HCT116 (cell line): ENCODE data around the gene PTPN18. TPM values are rescaled to one million over a fixed set of nuclear protein-coding genes. Genes with fewer than 3 reads are reported as not detected.

ENCODE experiments used
- ATAC-seq: fragments of 200-7000 bp; cut with Tn5 transposase; 2 replicates; pipeline ENCODE4 v1.9.1; 2020; ENCODE audit warnings: mild to moderate bottlenecking, moderate library complexity
- BruUV-seq: library from RNA; stranded (reverse); fragments of 400-500 nt; replicated peaks from 2 replicates; lab custom pipeline; 2021; lab: Mats Ljungman, UMichigan
- CTCF ChIA-PET: fragments of 300-600 bp; sonication (Branson Sonifier 250); formaldehyde crosslinking; loops from one replicate; lab custom pipeline; 2021; ENCODE audit warnings: antibody characterized with exemption; lab: Charles Lee
- POLR2A ChIA-PET: fragments of 300-600, 350-600 bp; sonication (Branson Sonifier 250); formaldehyde crosslinking; loops from one replicate; lab custom pipeline; 2021; ENCODE audit warnings: antibody characterized with exemption; lab: Charles Lee
- RAD21 ChIA-PET, 2 experiments: fragments of 300-600 bp; sonication (Branson Sonifier 250); formaldehyde crosslinking; loops; one replicate each; lab custom pipeline; 2023; ENCODE audit warnings: low total read pairs in 2 of 2; ENCODE audit not compliant: uncharacterized antibody in 2 of 2, unreplicated experiment in 2 of 2, low non-redundant PET in 1 of 2; lab: Charles Lee
- DNase-seq: peaks from one replicate; pipeline ENCODE4 v3.0.0-alpha.2; 2010; ENCODE audit warnings: low read depth, low spot score
- H2AFZ ChIP-seq: fragments of 200-600 bp; shearing (Covaris generic), sonication (generic); 2 replicates; pipeline ENCODE4 v1.6.1; 2017; ENCODE audit warnings: low read depth, mixed run types, mixed read lengths, antibody characterized with exemption, low read length; ENCODE audit not compliant: poor library complexity, severe bottlenecking
- H3K27ac ChIP-seq: 2 replicates; pipeline ENCODE4 v1.5.1; 2012; ENCODE audit warnings: low read depth, low read length
- H3K27me3 ChIP-seq: fragments of 200-600 bp; sonication (generic); 2 replicates; pipeline ENCODE4 v1.6.1; 2016; ENCODE audit warnings: mixed run types, low read length, mixed read lengths; ENCODE audit not compliant: insufficient read depth
- H3K36me3 ChIP-seq, 2 experiments: fragments of 200-500 bp in 1 of 2; fragments of 200-600 bp in 1 of 2; sonication (Bioruptor generic) in 1 of 2; sonication (generic) in 1 of 2; 2 replicates each; pipeline versions ENCODE4 v1.5.1 to v1.6.1; 2014 to 2016; ENCODE audit warnings: low read length in 2 of 2, inconsistent platforms in 1 of 2, mixed read lengths in 1 of 2, mixed run types in 1 of 2; ENCODE audit not compliant: insufficient read depth in 2 of 2, control insufficient read depth in 1 of 2
- H3K4me1 ChIP-seq, 2 experiments: fragments of 200-600 bp in 1 of 2; sonication (generic) in 1 of 2; 2 replicates each; pipeline versions ENCODE4 v1.5.1 to v1.6.1; 2012 to 2017; ENCODE audit warnings: low read length in 2 of 2, inconsistent platforms in 1 of 2, mild to moderate bottlenecking in 1 of 2, mixed read lengths in 1 of 2, mixed run types in 1 of 2, moderate library complexity in 1 of 2; ENCODE audit not compliant: insufficient read depth in 2 of 2, control insufficient read depth in 1 of 2
- H3K4me2 ChIP-seq: fragments of 200-600 bp; sonication (generic); 2 replicates; pipeline ENCODE4 v1.6.1; 2017; ENCODE audit warnings: mixed run types, low read length, mixed read lengths
- H3K4me3 ChIP-seq, 2 experiments: fragments of 200-600 bp in 1 of 2; sonication (generic) in 1 of 2; replicated peaks in 1 of 2; 2 replicates each; pipeline ENCODE4 v1.5.1; 2011 to 2016; ENCODE audit warnings: low read length in 2 of 2, control low read depth in 1 of 2, low read depth in 1 of 2, mild to moderate bottlenecking in 1 of 2, mixed read lengths in 1 of 2, mixed run types in 1 of 2
- H3K79me2 ChIP-seq: fragments of 200-600 bp; sonication (generic); 2 replicates; pipeline ENCODE4 v1.6.1; 2017; ENCODE audit warnings: mild to moderate bottlenecking, mixed run types, low read length, moderate library complexity, mixed read lengths; ENCODE audit not compliant: insufficient read depth
- H3K9ac ChIP-seq: fragments of 200-600 bp; sonication (generic); 2 replicates; pipeline ENCODE4 v1.6.1; 2016; ENCODE audit warnings: low read length, mixed read lengths
- H3K9me2 ChIP-seq: fragments of 200-600 bp; sonication (generic), shearing (Covaris generic); 2 replicates; pipeline ENCODE4 v1.6.1; 2017; ENCODE audit warnings: mixed run types, mild to moderate bottlenecking, moderate library complexity; ENCODE audit not compliant: insufficient read depth
- H3K9me3 ChIP-seq, 2 experiments: fragments of 200-500 bp in 1 of 2; fragments of 200-600 bp in 1 of 2; sonication (Bioruptor generic) in 1 of 2; sonication (generic) in 1 of 2; 2 replicates each; pipeline ENCODE4 v1.6.1; 2014 to 2017; ENCODE audit warnings: low read length in 2 of 2, mixed read lengths in 2 of 2, inconsistent platforms in 1 of 2, low read depth in 1 of 2, mild to moderate bottlenecking in 1 of 2, mixed run types in 1 of 2, moderate library complexity in 1 of 2; ENCODE audit not compliant: control insufficient read depth in 1 of 2, insufficient read depth in 1 of 2
- H4K20me1 ChIP-seq: fragments of 200-600 bp; sonication (generic), shearing (Covaris generic); 2 replicates; pipeline ENCODE4 v1.6.1; 2017; ENCODE audit warnings: mixed run types, mild to moderate bottlenecking, moderate library complexity; ENCODE audit not compliant: insufficient read depth
- CEBPB ChIP-seq: IDR thresholded peaks from 2 replicates; pipeline ENCODE4 v1.6.1; 2012; ENCODE audit warnings: low read depth
- CTCF ChIP-seq, 3 experiments: fragments of 200-600 bp in 1 of 3; sonication (generic) in 1 of 3; IDR thresholded peaks in 2 of 3; conservative IDR thresholded peaks in 1 of 3; 2 replicates each; pipeline ENCODE4 v1.5.1; 2012 to 2017; ENCODE audit warnings: low read depth in 2 of 3, low read length in 2 of 3, antibody characterized with exemption in 1 of 3, borderline replicate concordance in 1 of 3, control low read depth in 1 of 3, mild to moderate bottlenecking in 1 of 3, mixed read lengths in 1 of 3, mixed run types in 1 of 3, moderate library complexity in 1 of 3; ENCODE audit not compliant: insufficient read depth in 1 of 3
- EGR1 ChIP-seq: IDR thresholded peaks from 2 replicates; pipeline ENCODE4 v1.6.1; 2012; ENCODE audit warnings: low read depth
- ELF1 ChIP-seq: IDR thresholded peaks from 2 replicates; pipeline ENCODE4 v1.6.1; 2012; ENCODE audit warnings: low read depth, borderline replicate concordance
- EZH2 ChIP-seq: fragments of 200-600 bp; sonication (generic); IDR thresholded peaks from 2 replicates; pipeline ENCODE4 v1.6.1; 2017; ENCODE audit warnings: antibody characterized with exemption, mixed run types
- EZH2phosphoT487 ChIP-seq: fragments of 200-600 bp; IDR thresholded peaks from 2 replicates; pipeline ENCODE4 v1.6.1; 2018; ENCODE audit warnings: antibody characterized with exemption, borderline replicate concordance
- POLR2A ChIP-seq: IDR thresholded peaks from 2 replicates; pipeline ENCODE4 v1.7.0; 2011; ENCODE audit warnings: borderline replicate concordance; ENCODE audit not compliant: insufficient read depth, insufficient read length; ENCODE audit errors: extremely low read depth
- SIN3A ChIP-seq: IDR thresholded peaks from 2 replicates; pipeline ENCODE4 v1.6.1; 2012; ENCODE audit warnings: low read depth
- ZFX ChIP-seq: fragments of 450-650 bp; IDR thresholded peaks from 2 replicates; pipeline ENCODE4 v1.6.1; 2017
- intact Hi-C: fragments of 100-400 bp; cut with micrococcal nuclease; formaldehyde crosslinking; loops from 2 replicates; pipeline ENCODE4 v1.10.0; 2022
- total RNA-seq: library from RNA; stranded (reverse); gene quantifications from one replicate; pipeline ENCODE4 v1.2.1, GENCODE V29; 2021; ENCODE audit not compliant: unreplicated experiment
- TF ChIP-seq, protein P1 (sequence below): IDR thresholded peaks from 2 replicates; pipeline ENCODE4 v1.6.1; 2012
- TF ChIP-seq, protein P2 (sequence below): IDR thresholded peaks from 2 replicates; pipeline ENCODE4 v1.6.1; 2012; ENCODE audit warnings: low read depth
- TF ChIP-seq, protein P3 (sequence below): IDR thresholded peaks from 2 replicates; pipeline ENCODE4 v1.6.1; 2011; ENCODE audit warnings: mild to moderate bottlenecking, low read length, moderate library complexity; ENCODE audit not compliant: insufficient replicate concordance; ENCODE audit errors: extremely low read depth

The PTPN18 gene
- total RNA-seq, 1 experiment from 2014 or later = 52.4 TPM

DNA sequence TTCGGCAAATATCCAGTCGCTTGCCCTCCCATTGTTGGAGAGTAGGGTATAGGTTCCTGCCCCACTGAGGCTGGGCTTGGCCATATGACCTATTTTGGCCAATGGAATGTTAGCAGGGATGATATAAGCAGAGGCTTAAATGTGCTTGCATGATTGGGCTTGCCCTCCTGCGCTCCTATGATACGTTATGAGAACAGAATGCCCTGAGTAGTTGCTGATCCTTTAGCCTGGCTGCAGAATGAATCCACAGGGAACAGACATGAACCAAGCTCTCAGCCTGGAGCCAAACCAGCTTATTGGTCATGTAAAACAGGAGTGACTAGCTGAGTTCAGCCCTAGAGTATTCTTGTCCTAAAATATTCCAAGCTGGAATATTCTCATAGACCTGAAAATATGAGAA, 48.0 kb upstream of the PTPN18 start (continued):
- TF ChIP-seq CTCF (IDR thresholded peaks at IDR 0.05 in 2 of 3, conservative IDR thresholded peaks at IDR 0.05 in 1 of 3; ENCODE audit: borderline replicate concordance in 1 of 3, insufficient read depth in 1 of 3, low read depth in 2 of 3, low read length in 2 of 3) = no peak
- TF ChIP-seq SIN3A = no peak

GRCh38 chr2:130310881-130311280, 45.0 kb upstream of the PTPN18 start:
- ChIA-PET RAD21 (no interaction called here), CTCF (no interaction called here), POLR2A (no interaction called here)
- H3K27ac ChIP-seq = no peak overlapping the region
- no TSS peak for BruUV-seq
- H3K4me1 ChIP-seq = no peaks in the 10 kb centered on the region
- no peaks in the 10 kb centered on the region for H3K9me3 ChIP-seq
- no peaks in the 10 kb centered on the region for H3K36me3 ChIP-seq
- ATAC-seq (no peak), DNase-seq (no peak)
- no peaks in the 10 kb centered on the region for H3K79me2 ChIP-seq
- no peak overlapping the region for H2AFZ ChIP-seq
- no peaks in the 10 kb centered on the region for H4K20me1 ChIP-seq
- H3K9ac ChIP-seq = no peak overlapping the region
- no peak for TF ChIP-seq SIN3A
- TF ChIP-seq, protein P1, sequence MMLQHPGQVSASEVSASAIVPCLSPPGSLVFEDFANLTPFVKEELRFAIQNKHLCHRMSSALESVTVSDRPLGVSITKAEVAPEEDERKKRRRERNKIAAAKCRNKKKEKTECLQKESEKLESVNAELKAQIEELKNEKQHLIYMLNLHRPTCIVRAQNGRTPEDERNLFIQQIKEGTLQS = no peak
- TF ChIP-seq, protein P2, sequence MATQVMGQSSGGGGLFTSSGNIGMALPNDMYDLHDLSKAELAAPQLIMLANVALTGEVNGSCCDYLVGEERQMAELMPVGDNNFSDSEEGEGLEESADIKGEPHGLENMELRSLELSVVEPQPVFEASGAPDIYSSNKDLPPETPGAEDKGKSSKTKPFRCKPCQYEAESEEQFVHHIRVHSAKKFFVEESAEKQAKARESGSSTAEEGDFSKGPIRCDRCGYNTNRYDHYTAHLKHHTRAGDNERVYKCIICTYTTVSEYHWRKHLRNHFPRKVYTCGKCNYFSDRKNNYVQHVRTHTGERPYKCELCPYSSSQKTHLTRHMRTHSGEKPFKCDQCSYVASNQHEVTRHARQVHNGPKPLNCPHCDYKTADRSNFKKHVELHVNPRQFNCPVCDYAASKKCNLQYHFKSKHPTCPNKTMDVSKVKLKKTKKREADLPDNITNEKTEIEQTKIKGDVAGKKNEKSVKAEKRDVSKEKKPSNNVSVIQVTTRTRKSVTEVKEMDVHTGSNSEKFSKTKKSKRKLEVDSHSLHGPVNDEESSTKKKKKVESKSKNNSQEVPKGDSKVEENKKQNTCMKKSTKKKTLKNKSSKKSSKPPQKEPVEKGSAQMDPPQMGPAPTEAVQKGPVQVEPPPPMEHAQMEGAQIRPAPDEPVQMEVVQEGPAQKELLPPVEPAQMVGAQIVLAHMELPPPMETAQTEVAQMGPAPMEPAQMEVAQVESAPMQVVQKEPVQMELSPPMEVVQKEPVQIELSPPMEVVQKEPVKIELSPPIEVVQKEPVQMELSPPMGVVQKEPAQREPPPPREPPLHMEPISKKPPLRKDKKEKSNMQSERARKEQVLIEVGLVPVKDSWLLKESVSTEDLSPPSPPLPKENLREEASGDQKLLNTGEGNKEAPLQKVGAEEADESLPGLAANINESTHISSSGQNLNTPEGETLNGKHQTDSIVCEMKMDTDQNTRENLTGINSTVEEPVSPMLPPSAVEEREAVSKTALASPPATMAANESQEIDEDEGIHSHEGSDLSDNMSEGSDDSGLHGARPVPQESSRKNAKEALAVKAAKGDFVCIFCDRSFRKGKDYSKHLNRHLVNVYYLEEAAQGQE = no peak
- TF ChIP-seq ELF1 = no peak
- TF ChIP-seq ZFX = no peak
- TF ChIP-seq CEBPB = no peak
- no peak for TF ChIP-seq POLR2A
- TF ChIP-seq, protein P3, sequence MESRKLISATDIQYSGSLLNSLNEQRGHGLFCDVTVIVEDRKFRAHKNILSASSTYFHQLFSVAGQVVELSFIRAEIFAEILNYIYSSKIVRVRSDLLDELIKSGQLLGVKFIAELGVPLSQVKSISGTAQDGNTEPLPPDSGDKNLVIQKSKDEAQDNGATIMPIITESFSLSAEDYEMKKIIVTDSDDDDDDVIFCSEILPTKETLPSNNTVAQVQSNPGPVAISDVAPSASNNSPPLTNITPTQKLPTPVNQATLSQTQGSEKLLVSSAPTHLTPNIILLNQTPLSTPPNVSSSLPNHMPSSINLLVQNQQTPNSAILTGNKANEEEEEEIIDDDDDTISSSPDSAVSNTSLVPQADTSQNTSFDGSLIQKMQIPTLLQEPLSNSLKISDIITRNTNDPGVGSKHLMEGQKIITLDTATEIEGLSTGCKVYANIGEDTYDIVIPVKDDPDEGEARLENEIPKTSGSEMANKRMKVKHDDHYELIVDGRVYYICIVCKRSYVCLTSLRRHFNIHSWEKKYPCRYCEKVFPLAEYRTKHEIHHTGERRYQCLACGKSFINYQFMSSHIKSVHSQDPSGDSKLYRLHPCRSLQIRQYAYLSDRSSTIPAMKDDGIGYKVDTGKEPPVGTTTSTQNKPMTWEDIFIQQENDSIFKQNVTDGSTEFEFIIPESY = no peak
- TF ChIP-seq EZH2phosphoT487 = no peak
- no peak for TF ChIP-seq EGR1
- TF ChIP-seq EZH2 = no peak
- intact Hi-C loops = loop anchor here (10.0 kb wide), 1 partner anchor 286 kb away; no protein-coding TSS in a partner anchor
- H3K27me3 ChIP-seq = peaks cover 31% of the 10 kb centered on the region; the same call in 1 of the 2 replicates
- no peaks in the 10 kb centered on the region for H3K9me2 ChIP-seq
- no peak overlapping the region for H3K4me2 ChIP-seq
- no peak overlapping the region for H3K4me3 ChIP-seq
